GM12878 (cell line): ENCODE measurements around the gene ADSL. TPM values are rescaled to one million over a fixed set of nuclear protein-coding genes. Genes with fewer than 3 reads are reported as not detected.

Source experiments
- ATAC-seq: fragments of 200-7000 bp; cut with Tn5 transposase; 3 replicates; pipeline ENCODE4 v1.9.1; 2020; ENCODE audit warnings: mild to moderate bottlenecking, moderate library complexity
- BruUV-seq: library from RNA; stranded (reverse); fragments of 400-500 nt; replicated peaks from 2 replicates; lab custom pipeline; 2021; lab: Mats Ljungman, UMichigan
- CTCF ChIA-PET: fragments of 300-600 bp; sonication (Branson Sonifier 250); formaldehyde crosslinking; extraction: SDS; loops from one replicate; lab custom pipeline; 2021; ENCODE audit warnings: inconsistent platforms; lab: Yijun Ruan, JAX
- POLR2A ChIA-PET: fragments of 350-600 bp; formaldehyde crosslinking; extraction: SDS; loops from one replicate; lab custom pipeline; 2021; ENCODE audit warnings: inconsistent platforms; lab: Charles Lee
- RAD21 ChIA-PET: fragments of 300-600 bp; sonication (Branson Sonifier 250); formaldehyde crosslinking; loops from one replicate; lab custom pipeline; 2023; ENCODE audit warnings: antibody characterized with exemption; ENCODE audit not compliant: unreplicated experiment; lab: Charles Lee
- SMC1A ChIA-PET: fragments of 300-600 bp; sonication (Branson Sonifier 250); formaldehyde crosslinking; loops from one replicate; lab custom pipeline; 2023; ENCODE audit not compliant: unreplicated experiment, uncharacterized antibody; lab: Charles Lee
- DNase-seq: peaks from one replicate; pipeline ENCODE4 v3.0.0-alpha.2; 2011; ENCODE audit warnings: low read depth, low spot score
- FAIRE-seq: peaks from 3 replicates; lab custom pipeline; 2011; peaks lifted over from hg19 to GRCh38; lab: Jason Lieb, UNC
- H2AFZ ChIP-seq: 2 replicates; pipeline ENCODE4 v1.6.0; 2011; ENCODE audit warnings: low read depth, low read length, control low read depth; ENCODE audit not compliant: control insufficient read depth
- H3K27ac ChIP-seq: 2 replicates; pipeline ENCODE4 v1.5.1; 2011; ENCODE audit warnings: control low read depth; ENCODE audit not compliant: control insufficient read depth, insufficient read depth
- H3K27me3 ChIP-seq, 2 experiments: replicated peaks in 1 of 2; 2 replicates each; pipeline versions ENCODE4 v1.6.0 to v1.6.1; 2011; ENCODE audit warnings: low read length in 1 of 2; ENCODE audit not compliant: control insufficient read depth in 2 of 2, insufficient read depth in 2 of 2
- H3K36me3 ChIP-seq, 2 experiments: 2 replicates each; pipeline ENCODE4 v1.5.1; 2011; ENCODE audit warnings: low read length in 1 of 2; ENCODE audit not compliant: control insufficient read depth in 2 of 2, insufficient read depth in 2 of 2
- H3K4me1 ChIP-seq: 2 replicates; pipeline ENCODE4 v1.6.1; 2011; ENCODE audit warnings: mild to moderate bottlenecking, low read length, moderate library complexity, mixed read lengths; ENCODE audit not compliant: control insufficient read depth, insufficient read depth
- H3K4me2 ChIP-seq: 2 replicates; pipeline ENCODE4 v1.6.0; 2011; ENCODE audit warnings: control low read depth; ENCODE audit not compliant: control insufficient read depth, insufficient read depth
- H3K4me3 ChIP-seq: fragments of 200-600 bp; sonication (generic); 2 replicates; pipeline ENCODE4 v1.5.1; 2016
- H3K79me2 ChIP-seq: 2 replicates; pipeline ENCODE4 v1.6.0; 2011; ENCODE audit warnings: low read length; ENCODE audit not compliant: control insufficient read depth, insufficient read depth
- H3K9ac ChIP-seq: 2 replicates; pipeline ENCODE4 v1.8.0; 2011; ENCODE audit warnings: low read length, control low read depth, mixed read lengths; ENCODE audit not compliant: control insufficient read depth, insufficient read depth
- H3K9me3 ChIP-seq: replicated peaks from 3 replicates; pipeline ENCODE4 v1.5.1; 2011; ENCODE audit warnings: mild to moderate bottlenecking, low read length; ENCODE audit not compliant: control insufficient read depth, insufficient read depth
- H4K20me1 ChIP-seq: 2 replicates; pipeline ENCODE4 v1.6.0; 2011; ENCODE audit not compliant: control insufficient read depth, insufficient read depth
- BRCA1 ChIP-seq: IDR thresholded peaks from 2 replicates; pipeline ENCODE4 v1.6.1; 2011; ENCODE audit warnings: low read depth, low read length, improper control_type of control experiment
- HDAC2 ChIP-seq: fragments of 200-600 bp; sonication (generic); IDR thresholded peaks from 2 replicates; pipeline ENCODE4 v1.6.1; 2017
- MEF2B ChIP-seq: fragments of 450-650 bp; IDR thresholded peaks from 2 replicates; pipeline ENCODE4 v1.6.1; 2018; ENCODE audit warnings: mild to moderate bottlenecking, moderate library complexity; ENCODE audit not compliant: partially characterized antibody, poor library complexity, severe bottlenecking
- MXI1 ChIP-seq: fragments of 150-350 bp; IDR thresholded peaks from 2 replicates; pipeline ENCODE4 v1.6.1; 2011; ENCODE audit warnings: low read depth, mild to moderate bottlenecking, inconsistent platforms, low read length, improper control_type of control experiment
- NFYB ChIP-seq: IDR thresholded peaks from 2 replicates; pipeline ENCODE4 v1.6.1; 2011; ENCODE audit warnings: low read depth, mild to moderate bottlenecking, low read length, improper control_type of control experiment, moderate library complexity; ENCODE audit not compliant: insufficient read depth
- RUNX3 ChIP-seq: IDR thresholded peaks from 2 replicates; pipeline ENCODE4 v1.6.1; 2012; ENCODE audit warnings: low read length, inconsistent platforms
- TCF12 ChIP-seq: IDR thresholded peaks from 2 replicates; pipeline ENCODE4 v1.6.1; 2011; ENCODE audit warnings: low read depth, mild to moderate bottlenecking, low read length
- ZNF217 ChIP-seq: fragments of 450-650 bp; IDR thresholded peaks from 2 replicates; pipeline ENCODE4 v1.6.1; 2017; ENCODE audit warnings: antibody characterized with exemption, mild to moderate bottlenecking
- ZNF24 ChIP-seq: fragments of 450-650 bp; IDR thresholded peaks from 2 replicates; pipeline ENCODE4 v1.6.1; 2017; ENCODE audit warnings: antibody characterized with exemption, mild to moderate bottlenecking
- ZSCAN29 ChIP-seq: fragments of 450-650 bp; IDR thresholded peaks from 2 replicates; pipeline ENCODE4 v1.6.1; 2017; ENCODE audit warnings: mild to moderate bottlenecking, moderate library complexity
- WGBS: methylation state at CpG from one replicate; pipeline ENCODE4 v1.1.6; 2016; ENCODE audit warnings: low lambda C conversion rate; ENCODE audit not compliant: insufficient replicate concordance, insufficient coverage; ENCODE audit errors: missing lambda C conversion rate; 5-methylcytosine and 5-hydroxymethylcytosine counted together
- in situ Hi-C: fragments of 300-500 bp; cut with MboI; formaldehyde crosslinking; loops from 9 replicates; pipeline ENCODE4 v1.14.3; 2018; ENCODE audit warnings: mixed read lengths
- intact Hi-C: fragments of 100-400 bp; cut with micrococcal nuclease; formaldehyde crosslinking; loops from one replicate; pipeline ENCODE4 v1.14.2; 2022; ENCODE audit not compliant: unreplicated experiment
- polyA plus RNA-seq, 11 experiments: library from polyadenylated mRNA; depleted of rRNA in 4 of 11; unstranded in 6 of 11; stranded (reverse) in 5 of 11; fragments of >200 nt; fragmentation: Nextera tagmentation in 4 of 11; fragmentation: Illumina TruSeq in 1 of 11; extraction: Ambion mirVana in 4 of 11; extraction: Trizol in 1 of 11; gene quantifications; 1 replicate in 1 of 11; 2 replicates in 10 of 11; pipeline versions ENCODE4 v1.2.1 to v1.2.3, GENCODE V29; 2011 to 2016; ENCODE audit warnings: inconsistent platforms in 2 of 11, missing spikeins in 2 of 11, low read depth in 1 of 11
- total RNA-seq, 4 experiments: library from RNA; depleted of rRNA in 3 of 4; stranded (reverse); fragments of >200 nt in 3 of 4; fragmentation: Illumina TruSeq in 1 of 4; extraction: Trizol in 1 of 4; gene quantifications; 2 replicates each; pipeline versions ENCODE4 v1.2.1 to v1.2.3, GENCODE V29; 2013 to 2021

Gene ADSL
- total and polyA plus RNA-seq, 10 of the 15 experiments (the other 5 are each of a cell fraction or from before 2014, with no cell fraction given) = 126 to 313 (median 143) TPM

GRCh38 chr22:40425082-40425481 is 78.8 kb downstream of the ADSL start:
- ATAC-seq = no peak
- no peak for DNase-seq
- intact Hi-C loops = no loop called here
- Histone ChIP-seq H3K36me3 (peaks cover 66 to 70% of the 10 kb centered on the region in 2 experiments), H3K9ac (no peak overlapping the region), H3K4me1 (no peaks in the 10 kb centered on the region), H3K9me3 (no peaks in the 10 kb centered on the region), H3K4me2 (no peak overlapping the region), H2AFZ (no peak overlapping the region), H4K20me1 (no peaks in the 10 kb centered on the region), H3K4me3 (no peak overlapping the region), H3K27me3 (no peaks in the 10 kb centered on the region), H3K79me2 (no peaks in the 10 kb centered on the region; the same call in none of the 2 replicates), H3K27ac (no peak overlapping the region)
- BruUV-seq = no TSS peak
- ChIA-PET SMC1A (interaction anchor here (2.6 kb wide), 1 partner anchor 11 kb away, joined by 14 read pairs; no protein-coding TSS in a partner anchor), CTCF (interaction anchor here (0.9 to 1.7 kb wide), 3 partner anchors 10 to 62 kb away, joined by 3 to 4 read pairs (median 3); no protein-coding TSS in a partner anchor), POLR2A (no interaction called here), RAD21 (interaction anchor here (0.6 kb wide), 1 partner anchor 20 kb away, joined by 3 read pairs; no protein-coding TSS in a partner anchor)
- 83% methylated on average over 5 of the region's 5 CpGs for WGBS
- TF ChIP-seq NFYB (no peak), MEF2B (no peak), HDAC2 (no peak), ZSCAN29 (no peak), TCF12 (no peak), ZNF24 (no peak), MXI1 (no peak), RUNX3 (no peak), BRCA1 (no peak), ZNF217 (no peak)
- in situ Hi-C loops = no loop called here
- FAIRE-seq = no peak
